Neural cell (in vitro differentiated cells): ENCODE results near the gene ZNF641. TPM values are rescaled to one million over a fixed set of nuclear protein-coding genes. Genes with fewer than 3 reads are reported as not detected.
"Not testable (repeated sequence)": the region's sequence is repeated elsewhere in the genome, so short reads cannot be mapped to it uniquely, and the experiment has no call there.

Source experiments
- H2AFZ ChIP-seq: fragments of 200-600, 300-800 bp; sonication (generic), shearing (Covaris generic); 2 replicates; pipeline ENCODE4 v1.6.0; 2014; ENCODE audit warnings: low read depth, mild to moderate bottlenecking, antibody characterized with exemption, low read length, moderate library complexity
- H3F3A ChIP-seq: fragments of 200-600 bp; shearing (Covaris generic); 2 replicates; pipeline ENCODE4 v1.6.1; 2016; ENCODE audit warnings: mild to moderate bottlenecking, moderate library complexity, mixed read lengths, antibody characterized with exemption, low read length; ENCODE audit not compliant: insufficient read depth, poor library complexity, severe bottlenecking
- H3K27ac ChIP-seq: fragments of 200-600, 300-800 bp; sonication (generic), shearing (Covaris generic); 2 replicates; pipeline ENCODE4 v1.5.1; 2014; ENCODE audit warnings: mild to moderate bottlenecking, low read length, moderate library complexity
- H3K27me3 ChIP-seq: fragments of 300-800, 200-600 bp; sonication (generic), shearing (Covaris generic); 2 replicates; pipeline ENCODE4 v1.6.0; 2014; ENCODE audit warnings: mild to moderate bottlenecking, low read depth, low read length, moderate library complexity; ENCODE audit not compliant: insufficient read depth
- H3K36me3 ChIP-seq: fragments of 300-800, 200-600 bp; sonication (generic), shearing (Covaris generic); 2 replicates; pipeline ENCODE4 v1.5.1; 2014; ENCODE audit warnings: mild to moderate bottlenecking, antibody characterized with exemption, low read length, moderate library complexity; ENCODE audit not compliant: insufficient read depth
- H3K4me2 ChIP-seq: fragments of 300-800, 200-600 bp; sonication (generic), shearing (Covaris generic); 2 replicates; pipeline ENCODE4 v1.6.0; 2014; ENCODE audit warnings: mild to moderate bottlenecking, low read length
- H3K4me3 ChIP-seq: fragments of 300-800, 200-600 bp; sonication (generic), shearing (Covaris generic); 2 replicates; pipeline ENCODE4 v1.5.1; 2014; ENCODE audit warnings: mild to moderate bottlenecking, low read length, moderate library complexity
- H3K79me2 ChIP-seq: fragments of 200-600 bp; shearing (Covaris generic); replicated peaks from 2 replicates; pipeline ENCODE4 v1.6.0; 2014; ENCODE audit warnings: mild to moderate bottlenecking, low read length, moderate library complexity; ENCODE audit not compliant: insufficient read depth
- H3K9ac ChIP-seq: fragments of 300-800, 200-600 bp; sonication (generic), shearing (Covaris generic); 2 replicates; pipeline ENCODE4 v1.6.1; 2016; ENCODE audit warnings: mild to moderate bottlenecking, low read length, mixed read lengths
- H3K9me2 ChIP-seq: fragments of 200-600 bp; shearing (Covaris generic); 2 replicates; pipeline ENCODE4 v1.6.1; 2016; ENCODE audit warnings: mild to moderate bottlenecking, low read length, mixed read lengths; ENCODE audit not compliant: insufficient read depth
- H3K9me3 ChIP-seq: fragments of 200-600, 300-800 bp; sonication (generic), shearing (Covaris generic); 2 replicates; pipeline ENCODE4 v1.6.1; 2016; ENCODE audit warnings: mild to moderate bottlenecking, mixed run types, low read length, moderate library complexity, mixed read lengths
- H4K20me1 ChIP-seq: fragments of 200-600 bp; shearing (Covaris generic); 2 replicates; pipeline ENCODE4 v1.6.1; 2016; ENCODE audit warnings: mild to moderate bottlenecking, mixed run types; ENCODE audit not compliant: insufficient read depth
- EP300 ChIP-seq: fragments of 450-650 bp; conservative IDR thresholded peaks from 2 replicates; pipeline ENCODE4 v1.6.1; 2014; ENCODE audit warnings: antibody characterized with exemption, mild to moderate bottlenecking, moderate library complexity; ENCODE audit not compliant: poor library complexity, severe bottlenecking
- EZH2 ChIP-seq: fragments of 200-600, 300-800 bp; shearing (Covaris generic), sonication (generic); IDR thresholded peaks from 2 replicates; pipeline ENCODE4 v1.6.1; 2014; ENCODE audit warnings: antibody characterized with exemption, low read length, borderline replicate concordance, mild to moderate bottlenecking; ENCODE audit not compliant: insufficient read depth, poor library complexity, severe bottlenecking
- MXI1 ChIP-seq: fragments of 450-650 bp; conservative IDR thresholded peaks from 2 replicates; pipeline ENCODE4 v1.6.1; 2014; ENCODE audit warnings: antibody characterized with exemption, mild to moderate bottlenecking; ENCODE audit not compliant: poor library complexity, severe bottlenecking
- POLR2AphosphoS5 ChIP-seq: IDR thresholded peaks from 2 replicates; pipeline ENCODE4 v1.6.1; 2012
- RAD21 ChIP-seq: fragments of 450-650 bp; conservative IDR thresholded peaks from 2 replicates; pipeline ENCODE4 v1.6.1; 2014; ENCODE audit warnings: antibody characterized with exemption, mild to moderate bottlenecking, moderate library complexity
- SMC3 ChIP-seq: fragments of 450-650 bp; conservative IDR thresholded peaks from 2 replicates; pipeline ENCODE4 v1.6.1; 2014; ENCODE audit warnings: antibody characterized with exemption, mild to moderate bottlenecking, moderate library complexity; ENCODE audit not compliant: poor library complexity
- TAF1 ChIP-seq: IDR thresholded peaks from 2 replicates; pipeline ENCODE4 v1.6.1; 2012; ENCODE audit warnings: low read depth
- polyA plus RNA-seq: library from polyadenylated mRNA; depleted of rRNA; stranded (reverse); fragments of >200 nt; gene quantifications from 2 replicates; pipeline ENCODE4 v1.2.3, GENCODE V29; 2014
- TF ChIP-seq, protein P1 (sequence below): IDR thresholded peaks from 2 replicates; pipeline ENCODE4 v1.6.1; 2012; ENCODE audit warnings: borderline replicate concordance
- TF ChIP-seq, protein P2 (sequence below): fragments of 450-650 bp; IDR thresholded peaks from 2 replicates; pipeline ENCODE4 v1.5.1; 2014; ENCODE audit warnings: antibody characterized with exemption, mild to moderate bottlenecking, moderate library complexity; ENCODE audit not compliant: poor library complexity, severe bottlenecking

Gene ZNF641
- polyA plus RNA-seq, 1 donor from 2014 or later = 41.6 TPM

DNA sequence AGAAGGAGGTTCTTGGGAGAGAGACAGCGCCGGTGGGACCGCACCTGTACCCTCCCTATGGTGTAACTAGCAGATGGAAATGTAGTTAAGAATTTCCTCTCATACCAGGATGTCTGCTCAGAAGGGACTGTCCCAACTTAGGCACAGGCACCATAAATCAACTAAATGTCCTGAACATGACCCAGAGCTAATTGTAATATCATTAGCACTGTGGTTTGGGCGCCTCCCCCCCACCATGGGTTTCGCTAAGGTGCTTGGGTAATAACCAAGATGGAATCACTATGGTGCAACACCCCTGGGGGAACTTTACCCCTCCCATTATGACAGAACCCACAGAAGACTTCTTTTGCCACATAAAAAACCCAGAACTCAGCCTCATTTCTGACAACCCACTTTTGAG lies 15.9 kb downstream of the ZNF641 start:
- H2AFZ ChIP-seq = no peak overlapping the region
- no peak overlapping the region for H3K4me2 ChIP-seq
- TF ChIP-seq, protein P1, sequence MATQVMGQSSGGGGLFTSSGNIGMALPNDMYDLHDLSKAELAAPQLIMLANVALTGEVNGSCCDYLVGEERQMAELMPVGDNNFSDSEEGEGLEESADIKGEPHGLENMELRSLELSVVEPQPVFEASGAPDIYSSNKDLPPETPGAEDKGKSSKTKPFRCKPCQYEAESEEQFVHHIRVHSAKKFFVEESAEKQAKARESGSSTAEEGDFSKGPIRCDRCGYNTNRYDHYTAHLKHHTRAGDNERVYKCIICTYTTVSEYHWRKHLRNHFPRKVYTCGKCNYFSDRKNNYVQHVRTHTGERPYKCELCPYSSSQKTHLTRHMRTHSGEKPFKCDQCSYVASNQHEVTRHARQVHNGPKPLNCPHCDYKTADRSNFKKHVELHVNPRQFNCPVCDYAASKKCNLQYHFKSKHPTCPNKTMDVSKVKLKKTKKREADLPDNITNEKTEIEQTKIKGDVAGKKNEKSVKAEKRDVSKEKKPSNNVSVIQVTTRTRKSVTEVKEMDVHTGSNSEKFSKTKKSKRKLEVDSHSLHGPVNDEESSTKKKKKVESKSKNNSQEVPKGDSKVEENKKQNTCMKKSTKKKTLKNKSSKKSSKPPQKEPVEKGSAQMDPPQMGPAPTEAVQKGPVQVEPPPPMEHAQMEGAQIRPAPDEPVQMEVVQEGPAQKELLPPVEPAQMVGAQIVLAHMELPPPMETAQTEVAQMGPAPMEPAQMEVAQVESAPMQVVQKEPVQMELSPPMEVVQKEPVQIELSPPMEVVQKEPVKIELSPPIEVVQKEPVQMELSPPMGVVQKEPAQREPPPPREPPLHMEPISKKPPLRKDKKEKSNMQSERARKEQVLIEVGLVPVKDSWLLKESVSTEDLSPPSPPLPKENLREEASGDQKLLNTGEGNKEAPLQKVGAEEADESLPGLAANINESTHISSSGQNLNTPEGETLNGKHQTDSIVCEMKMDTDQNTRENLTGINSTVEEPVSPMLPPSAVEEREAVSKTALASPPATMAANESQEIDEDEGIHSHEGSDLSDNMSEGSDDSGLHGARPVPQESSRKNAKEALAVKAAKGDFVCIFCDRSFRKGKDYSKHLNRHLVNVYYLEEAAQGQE = no peak
- TF ChIP-seq, protein P2, sequence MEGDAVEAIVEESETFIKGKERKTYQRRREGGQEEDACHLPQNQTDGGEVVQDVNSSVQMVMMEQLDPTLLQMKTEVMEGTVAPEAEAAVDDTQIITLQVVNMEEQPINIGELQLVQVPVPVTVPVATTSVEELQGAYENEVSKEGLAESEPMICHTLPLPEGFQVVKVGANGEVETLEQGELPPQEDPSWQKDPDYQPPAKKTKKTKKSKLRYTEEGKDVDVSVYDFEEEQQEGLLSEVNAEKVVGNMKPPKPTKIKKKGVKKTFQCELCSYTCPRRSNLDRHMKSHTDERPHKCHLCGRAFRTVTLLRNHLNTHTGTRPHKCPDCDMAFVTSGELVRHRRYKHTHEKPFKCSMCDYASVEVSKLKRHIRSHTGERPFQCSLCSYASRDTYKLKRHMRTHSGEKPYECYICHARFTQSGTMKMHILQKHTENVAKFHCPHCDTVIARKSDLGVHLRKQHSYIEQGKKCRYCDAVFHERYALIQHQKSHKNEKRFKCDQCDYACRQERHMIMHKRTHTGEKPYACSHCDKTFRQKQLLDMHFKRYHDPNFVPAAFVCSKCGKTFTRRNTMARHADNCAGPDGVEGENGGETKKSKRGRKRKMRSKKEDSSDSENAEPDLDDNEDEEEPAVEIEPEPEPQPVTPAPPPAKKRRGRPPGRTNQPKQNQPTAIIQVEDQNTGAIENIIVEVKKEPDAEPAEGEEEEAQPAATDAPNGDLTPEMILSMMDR = no peak
- TF ChIP-seq TAF1 (no peak), POLR2AphosphoS5 (no peak), EZH2 (no peak), RAD21 (no peak), EP300 (no peak), SMC3 (no peak), MXI1 (no peak)
- no peaks in the 10 kb centered on the region for H3K9me2 ChIP-seq
- H3K27me3 ChIP-seq = no peaks in the 10 kb centered on the region
- H3K36me3 ChIP-seq = peaks cover 8% of the 10 kb centered on the region
- no peak overlapping the region for H3K4me3 ChIP-seq
- H3K79me2 ChIP-seq = no peaks in the 10 kb centered on the region
- H3F3A ChIP-seq = no peaks in the 10 kb centered on the region
- H4K20me1 ChIP-seq = no peaks in the 10 kb centered on the region
- no peak overlapping the region for H3K27ac ChIP-seq
- H3K9ac ChIP-seq = no peak overlapping the region
- H3K9me3 ChIP-seq = no peaks in the 10 kb centered on the region

DNA sequence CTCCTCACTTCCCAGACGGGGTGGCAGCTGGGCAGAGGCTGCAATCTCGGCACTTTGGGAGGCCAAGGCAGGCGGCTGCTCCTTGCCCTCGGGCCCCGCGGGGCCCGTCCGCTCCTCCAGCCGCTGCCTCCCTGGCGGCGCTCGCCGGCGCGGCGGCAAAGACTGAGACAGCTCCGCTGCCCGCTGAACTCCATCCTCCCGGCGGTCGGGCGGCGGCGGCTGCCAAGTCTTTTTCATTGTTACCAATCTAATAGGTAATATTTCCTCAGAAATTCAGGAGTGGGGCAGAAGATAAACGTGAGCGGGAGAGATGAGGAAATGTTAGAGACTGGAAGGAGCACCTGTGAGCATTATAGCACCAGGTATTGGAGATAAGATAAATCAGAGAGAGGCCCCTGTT lies 17.0 kb downstream of the ZNF641 start:
- H3K27ac ChIP-seq, H3K9me3 ChIP-seq, H3K4me2 ChIP-seq, H3K4me3 ChIP-seq, H2AFZ ChIP-seq, H3K27me3 ChIP-seq, H3K9ac ChIP-seq, H3K36me3 ChIP-seq, H3K9me2 ChIP-seq, H3K79me2 ChIP-seq, H3F3A ChIP-seq, H4K20me1 ChIP-seq: not testable (repeated sequence)

DNA sequence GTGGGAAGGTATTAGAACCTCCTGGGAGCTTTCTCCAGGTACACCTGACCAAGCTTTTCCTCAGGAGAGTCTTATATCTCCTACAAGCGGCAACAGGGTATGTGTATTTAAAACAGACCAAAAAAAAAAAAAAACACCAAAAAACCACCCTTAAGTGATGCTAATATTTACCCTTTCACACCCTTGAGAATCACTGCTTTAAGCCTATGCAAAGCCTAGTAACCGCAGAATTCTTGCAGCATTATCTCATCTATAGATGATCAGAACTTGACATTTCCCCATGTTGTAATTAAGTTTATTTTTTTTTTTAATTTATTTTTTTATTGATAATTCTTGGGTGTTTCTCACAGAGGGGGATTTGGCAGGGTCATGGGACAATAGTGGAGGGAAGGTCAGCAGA lies 19.3 kb downstream of the ZNF641 start:
- no peaks in the 10 kb centered on the region for H3K9me2 ChIP-seq
- H3K27ac ChIP-seq = no peak overlapping the region
- H3K27me3 ChIP-seq = no peaks in the 10 kb centered on the region
- no peaks in the 10 kb centered on the region for H3K79me2 ChIP-seq
- H3K9ac ChIP-seq = no peak overlapping the region
- TF ChIP-seq SMC3 (no peak), EP300 (no peak), EZH2 (no peak)
- TF ChIP-seq, protein P1 = no peak
- TF ChIP-seq, protein P2 = no peak
- no peaks in the 10 kb centered on the region for H3K9me3 ChIP-seq
- H3K4me3 ChIP-seq = no peak overlapping the region
- no peaks in the 10 kb centered on the region for H3F3A ChIP-seq
- H3K36me3 ChIP-seq = no peaks in the 10 kb centered on the region
- H4K20me1 ChIP-seq = no peaks in the 10 kb centered on the region
- H3K4me2 ChIP-seq = no peak overlapping the region
- H2AFZ ChIP-seq = no peak overlapping the region
